ENCODE data around the gene CPLX4.

DNA sequence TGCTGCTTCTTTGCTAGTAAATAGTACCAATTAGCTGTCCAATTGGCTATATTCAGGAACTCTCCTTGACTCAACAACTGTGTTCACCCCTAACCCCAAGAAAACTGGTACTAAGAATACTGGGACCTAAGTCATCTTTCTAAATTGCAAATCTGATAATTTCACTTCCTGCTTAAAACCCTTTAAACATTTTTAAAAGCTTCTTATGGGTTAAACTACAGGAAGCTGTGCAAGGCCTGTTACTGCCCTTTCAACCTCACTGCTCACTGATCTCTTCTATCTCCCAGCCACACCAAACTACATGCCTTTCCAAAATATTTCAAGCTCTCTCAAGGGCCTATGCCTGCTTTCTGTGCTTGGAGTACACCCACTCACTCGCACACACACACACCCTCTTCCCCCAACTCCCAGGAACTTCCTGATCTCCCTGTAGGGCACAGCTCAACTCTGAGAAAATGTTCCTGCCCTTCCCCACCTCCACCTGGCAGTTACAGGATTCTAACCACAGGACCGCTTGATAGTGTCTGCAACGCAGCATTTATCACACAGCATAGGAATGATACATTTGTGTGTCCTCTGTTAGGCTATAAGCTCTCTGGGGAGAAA, 33.9 kb upstream of the CPLX4 start:
- TF ChIP-seq, protein P1, sequence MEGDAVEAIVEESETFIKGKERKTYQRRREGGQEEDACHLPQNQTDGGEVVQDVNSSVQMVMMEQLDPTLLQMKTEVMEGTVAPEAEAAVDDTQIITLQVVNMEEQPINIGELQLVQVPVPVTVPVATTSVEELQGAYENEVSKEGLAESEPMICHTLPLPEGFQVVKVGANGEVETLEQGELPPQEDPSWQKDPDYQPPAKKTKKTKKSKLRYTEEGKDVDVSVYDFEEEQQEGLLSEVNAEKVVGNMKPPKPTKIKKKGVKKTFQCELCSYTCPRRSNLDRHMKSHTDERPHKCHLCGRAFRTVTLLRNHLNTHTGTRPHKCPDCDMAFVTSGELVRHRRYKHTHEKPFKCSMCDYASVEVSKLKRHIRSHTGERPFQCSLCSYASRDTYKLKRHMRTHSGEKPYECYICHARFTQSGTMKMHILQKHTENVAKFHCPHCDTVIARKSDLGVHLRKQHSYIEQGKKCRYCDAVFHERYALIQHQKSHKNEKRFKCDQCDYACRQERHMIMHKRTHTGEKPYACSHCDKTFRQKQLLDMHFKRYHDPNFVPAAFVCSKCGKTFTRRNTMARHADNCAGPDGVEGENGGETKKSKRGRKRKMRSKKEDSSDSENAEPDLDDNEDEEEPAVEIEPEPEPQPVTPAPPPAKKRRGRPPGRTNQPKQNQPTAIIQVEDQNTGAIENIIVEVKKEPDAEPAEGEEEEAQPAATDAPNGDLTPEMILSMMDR (IDR thresholded peaks at IDR 0.05) = no peak
- TF ChIP-seq EP300 (IDR thresholded peaks at IDR 0.05) = no peak

Data from tibial nerve (tissue), 4 donors.